Measurements from ENCODE around the gene ITGAE. TPM values are rescaled to one million over a fixed set of nuclear protein-coding genes. Genes with fewer than 3 reads are reported as not detected.
A peak's percentile ranks its signal among the peaks of the same experiment; 100 is the strongest.

The ITGAE gene
- total and polyA plus RNA-seq, 10 of the 15 experiments (the other 5 are each of a cell fraction or from before 2014, with no cell fraction given) = 13.1 to 161 (median 34.8) TPM

- TF ChIP-seq PKNOX1 (IDR thresholded peaks at IDR 0.05) = peak; percentile 74
- TF ChIP-seq HDAC2 (IDR thresholded peaks at IDR 0.05) = no peak
- TF ChIP-seq ATF2 (IDR thresholded peaks at IDR 0.05; ENCODE audit: low read length) = peak; percentile 59; the same call in 1 of the 2 replicates
- TF ChIP-seq BCL3 (IDR thresholded peaks at IDR 0.05; ENCODE audit: borderline replicate concordance, insufficient read depth, low read depth, low read length, poor library complexity, severe bottlenecking) = peak; percentile 89
- peak; percentile 55; the same call in 1 of the 2 replicates for TF ChIP-seq GATAD2B (conservative IDR thresholded peaks at IDR 0.05; ENCODE audit: low read depth)
- peak; percentile 92 for TF ChIP-seq MTA2 (IDR thresholded peaks at IDR 0.05; ENCODE audit: low read depth)
- TF ChIP-seq ZNF622 (IDR thresholded peaks at IDR 0.05) = no peak
- no peak for TF ChIP-seq HSF1 (IDR thresholded peaks at IDR 0.05; ENCODE audit: low read depth, low read length)
- TF ChIP-seq IRF5 (IDR thresholded peaks at IDR 0.05; ENCODE audit: borderline replicate concordance) = no peak
- no peak for TF ChIP-seq PAX8 (IDR thresholded peaks at IDR 0.05)
- TF ChIP-seq FOS (IDR thresholded peaks at IDR 0.05; ENCODE audit: borderline replicate concordance, extremely low read depth, insufficient read length) = no peak
- no peak for TF ChIP-seq KAT2A (conservative IDR thresholded peaks at IDR 0.05; ENCODE audit: control insufficient read depth, low read depth, low read length)
- peak; percentile 16 for TF ChIP-seq PBX3 (IDR thresholded peaks at IDR 0.05; ENCODE audit: insufficient replicate concordance, low read depth, low read length)
- TF ChIP-seq SIX5 (IDR thresholded peaks at IDR 0.05; ENCODE audit: low read depth, low read length, severe bottlenecking) = no peak
- peak; percentile 87 for TF ChIP-seq NR2F1 (conservative IDR thresholded peaks at IDR 0.05)
- no peak for TF ChIP-seq ZSCAN29 (IDR thresholded peaks at IDR 0.05)
These were observed 4.7 kb downstream of the ITGAE start (continued) for GRCh38 chr17:3796110-3796821.

Data from GM12878 (cell line).